Sigmoid colon (tissue), 7 donors: ENCODE measurements around the gene TSC2. TPM values are rescaled to one million over a fixed set of nuclear protein-coding genes. Genes with fewer than 3 reads are reported as not detected.
A peak's percentile ranks its signal among the peaks of the same experiment; 100 is the strongest.

Source experiments
- DNase-seq: peaks from one replicate; pipeline ENCODE4 v3.0.0-alpha.2; 2019
- H3K27ac ChIP-seq, 4 donors: fragments of 200-600 bp; sonication (generic); one replicate each; pipeline ENCODE4 v1.5.1; 2016 to 2019; ENCODE audit warnings: mild to moderate bottlenecking in 1 of 4
- H3K27me3 ChIP-seq, 3 donors: fragments of 200-600 bp; sonication (generic); one replicate each; pipeline ENCODE4 v1.5.1; 2019; ENCODE audit warnings: mild to moderate bottlenecking in 1 of 3
- H3K36me3 ChIP-seq, 4 donors: fragments of 200-600 bp; sonication (generic); one replicate each; pipeline ENCODE4 v1.5.1; 2016 to 2019
- H3K4me1 ChIP-seq, 4 donors: fragments of 200-600 bp; sonication (generic); one replicate each; pipeline ENCODE4 v1.5.1; 2017 to 2019
- H3K4me3 ChIP-seq, 4 donors: fragments of 200-600 bp; sonication (generic); one replicate each; pipeline ENCODE4 v1.5.1; 2017 to 2019; ENCODE audit warnings: mild to moderate bottlenecking in 2 of 4, moderate library complexity in 1 of 4
- H3K9me3 ChIP-seq, 4 donors: fragments of 200-600 bp in 3 of 4; sonication (generic) in 3 of 4; one replicate each; pipeline versions ENCODE4 v1.5.1 to v1.6.1; 2013 to 2019
- EP300 ChIP-seq, 4 donors: sonication (generic); formaldehyde crosslinking; IDR thresholded peaks; one replicate each; pipeline ENCODE4 v1.6.1; 2017; ENCODE audit warnings: antibody characterized with exemption in 4 of 4
- POLR2A ChIP-seq, 2 donors: fragments of 450-650 bp; IDR thresholded peaks; one replicate each; pipeline ENCODE4 v1.6.1; 2016; ENCODE audit warnings: antibody characterized with exemption in 2 of 2, mild to moderate bottlenecking in 2 of 2, moderate library complexity in 2 of 2
- POLR2AphosphoS5 ChIP-seq, 4 donors: sonication (generic); formaldehyde crosslinking; IDR thresholded peaks; one replicate each; pipeline ENCODE4 v1.6.1; 2017; ENCODE audit warnings: antibody characterized with exemption in 4 of 4
- WGBS, 2 donors: extraction: QIAGEN DNeasy Blood & Tissue Kit; methylation state at CpG; one replicate each; pipeline ENCODE4 v1.1.7; 2013; 5-methylcytosine and 5-hydroxymethylcytosine counted together
- intact Hi-C: fragments of 100-400 bp; cut with DNase I; formaldehyde crosslinking; loops from one replicate; pipeline ENCODE4 v1.15.1; 2023
- polyA plus RNA-seq, 3 donors: library from polyadenylated mRNA; stranded (reverse); fragments of 200-250 nt; gene quantifications; one replicate each; pipeline ENCODE4 v1.2.3, GENCODE V29; 2013
- total RNA-seq, 4 donors: library from RNA; depleted of rRNA; stranded (reverse); fragments of >200 nt; gene quantifications; one replicate each; pipeline ENCODE4 v1.1.0, GENCODE V29; 2016
- TF ChIP-seq, protein P1 (sequence below), 4 experiments: fragments of 450-650 bp in 3 of 4; fragments of 200-600 bp in 1 of 4; IDR thresholded peaks; one replicate each; pipeline ENCODE4 v1.5.1; 2016 to 2019; ENCODE audit warnings: antibody characterized with exemption in 4 of 4, mild to moderate bottlenecking in 3 of 4, moderate library complexity in 2 of 4
- donor health status: healthy with polysubstance abuse.
- donor health status: Bipolar disorder and iron deficiency.
- donor health status: healthy.

TSC2 gene
- total and polyA plus RNA-seq, 7 donors, result 16.9 to 80.9 (median 34.6) TPM

DNA sequence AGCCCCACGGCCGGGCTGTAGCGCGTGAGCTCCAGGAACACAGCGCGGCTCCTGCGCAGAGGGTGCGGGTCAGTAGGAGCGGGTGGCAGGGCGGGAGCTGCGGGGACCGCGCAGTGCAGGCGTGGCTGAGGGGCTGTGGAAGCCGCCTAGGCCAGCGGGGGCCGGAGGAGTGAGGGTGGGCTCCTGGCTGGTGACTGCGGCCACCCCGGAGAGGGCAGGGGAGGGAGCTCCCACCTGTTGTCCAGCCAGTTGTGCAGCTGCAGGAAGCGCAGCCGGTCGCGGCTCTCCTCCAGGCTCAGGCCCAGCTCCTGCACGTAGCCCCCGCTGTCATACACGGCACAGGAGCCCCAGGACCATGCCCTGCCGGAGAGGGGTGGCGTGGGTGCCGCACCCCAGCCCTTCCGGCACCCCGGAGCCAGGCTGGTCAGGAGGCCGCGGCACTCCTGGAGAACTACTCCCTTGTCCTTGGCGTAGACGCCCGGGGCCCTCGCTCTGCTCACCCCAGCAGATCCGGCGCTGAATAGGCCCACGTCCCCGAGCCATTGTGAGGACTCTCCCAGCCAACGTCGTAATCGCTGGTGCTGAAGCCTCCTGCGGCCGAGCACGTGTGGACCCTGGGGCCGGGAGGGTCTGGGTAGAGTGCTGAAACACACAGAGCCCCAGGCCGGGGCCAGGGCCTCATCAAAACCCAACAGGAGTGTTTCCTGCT lies 43.9 kb downstream of the TSC2 start:
- peak overlapping the region; percentile 69 to 84 (median 76) for H3K27ac ChIP-seq
- H3K4me3 ChIP-seq, result peak overlapping the region in 2 of 4 donors; percentile 3 to 6
- no peaks in the 10 kb centered on the region for H3K27me3 ChIP-seq
- H3K36me3 ChIP-seq, result peaks cover 63 to 98% (median 76%) of the 10 kb centered on the region in 4 donors
- peaks cover 0 to 25% (median 22%) of the 10 kb centered on the region in 4 donors for H3K4me1 ChIP-seq
- no peaks in the 10 kb centered on the region for H3K9me3 ChIP-seq
- no peak for DNase-seq
- no peak for TF ChIP-seq EP300 (IDR thresholded peaks at IDR 0.05)
- TF ChIP-seq POLR2AphosphoS5 (IDR thresholded peaks at IDR 0.05), result peak in 3 of 4 donors; percentile 19 to 35 (median 32)
- 15 to 70% methylated on average over 49 of the region's 49 CpGs for WGBS, 2 donors
- intact Hi-C loops, result no loop called here

- no peak for DNase-seq
- Histone ChIP-seq H3K4me3 (no peak overlapping the region), H3K9me3 (no peaks in the 10 kb centered on the region), H3K4me1 (peaks cover 0 to 25% (median 22%) of the 10 kb centered on the region in 4 donors), H3K27ac (peak overlapping the region; percentile 69 to 84 (median 76)), H3K27me3 (no peaks in the 10 kb centered on the region), H3K36me3 (peaks cover 68 to 98% (median 79%) of the 10 kb centered on the region in 4 donors)
- intact Hi-C loops, result no loop called here
- TF ChIP-seq EP300 (IDR thresholded peaks at IDR 0.05) (no peak), POLR2AphosphoS5 (IDR thresholded peaks at IDR 0.05) (no peak), POLR2A (IDR thresholded peaks at IDR 0.05) (no peak)
- TF ChIP-seq, protein P1, sequence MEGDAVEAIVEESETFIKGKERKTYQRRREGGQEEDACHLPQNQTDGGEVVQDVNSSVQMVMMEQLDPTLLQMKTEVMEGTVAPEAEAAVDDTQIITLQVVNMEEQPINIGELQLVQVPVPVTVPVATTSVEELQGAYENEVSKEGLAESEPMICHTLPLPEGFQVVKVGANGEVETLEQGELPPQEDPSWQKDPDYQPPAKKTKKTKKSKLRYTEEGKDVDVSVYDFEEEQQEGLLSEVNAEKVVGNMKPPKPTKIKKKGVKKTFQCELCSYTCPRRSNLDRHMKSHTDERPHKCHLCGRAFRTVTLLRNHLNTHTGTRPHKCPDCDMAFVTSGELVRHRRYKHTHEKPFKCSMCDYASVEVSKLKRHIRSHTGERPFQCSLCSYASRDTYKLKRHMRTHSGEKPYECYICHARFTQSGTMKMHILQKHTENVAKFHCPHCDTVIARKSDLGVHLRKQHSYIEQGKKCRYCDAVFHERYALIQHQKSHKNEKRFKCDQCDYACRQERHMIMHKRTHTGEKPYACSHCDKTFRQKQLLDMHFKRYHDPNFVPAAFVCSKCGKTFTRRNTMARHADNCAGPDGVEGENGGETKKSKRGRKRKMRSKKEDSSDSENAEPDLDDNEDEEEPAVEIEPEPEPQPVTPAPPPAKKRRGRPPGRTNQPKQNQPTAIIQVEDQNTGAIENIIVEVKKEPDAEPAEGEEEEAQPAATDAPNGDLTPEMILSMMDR (IDR thresholded peaks at IDR 0.05), result no peak
- 17 to 73% methylated on average over 16 of the region's 16 CpGs for WGBS, 2 donors
Measured at GRCh38 chr16:2092256-2092620, 44.5 kb downstream of the TSC2 start.

- TF ChIP-seq, protein P1 (IDR thresholded peaks at IDR 0.05), result no peak
- no peak for TF ChIP-seq POLR2AphosphoS5 (IDR thresholded peaks at IDR 0.05)
- TF ChIP-seq EP300 (IDR thresholded peaks at IDR 0.05), result no peak
- TF ChIP-seq POLR2A (IDR thresholded peaks at IDR 0.05), result no peak
- H3K36me3 ChIP-seq, result peaks cover 73 to 98% (median 84%) of the 10 kb centered on the region in 4 donors
- no peak for DNase-seq
- H3K4me1 ChIP-seq, result peaks cover 0 to 25% (median 22%) of the 10 kb centered on the region in 4 donors
- peak overlapping the region in 3 of 4 donors; percentile 73 to 84 (median 80) for H3K27ac ChIP-seq
- H3K27me3 ChIP-seq, result no peaks in the 10 kb centered on the region
- 54 to 92% methylated on average over 13 of the region's 13 CpGs for WGBS, 2 donors
- intact Hi-C loops, result no loop called here
- no peak overlapping the region for H3K4me3 ChIP-seq
- H3K9me3 ChIP-seq, result no peaks in the 10 kb centered on the region
Measured at GRCh38 chr16:2092866-2093265, 45.1 kb downstream of the TSC2 start.

DNA sequence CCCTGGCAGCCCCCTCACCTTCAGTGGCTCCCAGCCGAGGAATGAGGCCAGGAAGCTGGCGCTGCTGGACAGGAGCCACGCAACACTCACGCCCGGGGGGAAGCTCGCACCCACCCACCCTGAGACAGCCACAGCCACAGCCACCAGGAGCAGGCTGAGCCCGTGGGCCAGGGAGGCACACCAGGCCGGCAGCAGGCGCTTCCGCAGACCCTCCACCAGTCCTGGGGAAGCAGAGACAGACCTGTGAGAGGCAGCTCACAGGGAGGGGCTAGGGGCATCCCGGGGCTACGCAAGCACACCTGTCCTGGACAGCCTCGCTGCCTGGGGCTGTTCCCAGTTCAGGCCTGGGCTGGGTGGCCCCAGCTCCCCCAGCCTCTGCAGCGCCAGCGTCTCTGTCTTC lies 46.0 kb downstream of the TSC2 start:
- no peak for DNase-seq
- Histone ChIP-seq H3K4me1 (peaks cover 0 to 25% (median 22%) of the 10 kb centered on the region in 4 donors), H3K27ac (peak overlapping the region in 1 of 4 donors; percentile 84), H3K36me3 (peaks cover 74 to 89% (median 81%) of the 10 kb centered on the region in 4 donors), H3K4me3 (no peak overlapping the region), H3K9me3 (no peaks in the 10 kb centered on the region), H3K27me3 (no peaks in the 10 kb centered on the region)
- WGBS, 2 donors, result 82 to 89% methylated on average over 15 of the region's 15 CpGs
- intact Hi-C loops, result no loop called here
- no peak for TF ChIP-seq POLR2A (IDR thresholded peaks at IDR 0.05)
- TF ChIP-seq, protein P1 (IDR thresholded peaks at IDR 0.05), result no peak
- TF ChIP-seq EP300 (IDR thresholded peaks at IDR 0.05), result no peak
- no peak for TF ChIP-seq POLR2AphosphoS5 (IDR thresholded peaks at IDR 0.05)

DNA sequence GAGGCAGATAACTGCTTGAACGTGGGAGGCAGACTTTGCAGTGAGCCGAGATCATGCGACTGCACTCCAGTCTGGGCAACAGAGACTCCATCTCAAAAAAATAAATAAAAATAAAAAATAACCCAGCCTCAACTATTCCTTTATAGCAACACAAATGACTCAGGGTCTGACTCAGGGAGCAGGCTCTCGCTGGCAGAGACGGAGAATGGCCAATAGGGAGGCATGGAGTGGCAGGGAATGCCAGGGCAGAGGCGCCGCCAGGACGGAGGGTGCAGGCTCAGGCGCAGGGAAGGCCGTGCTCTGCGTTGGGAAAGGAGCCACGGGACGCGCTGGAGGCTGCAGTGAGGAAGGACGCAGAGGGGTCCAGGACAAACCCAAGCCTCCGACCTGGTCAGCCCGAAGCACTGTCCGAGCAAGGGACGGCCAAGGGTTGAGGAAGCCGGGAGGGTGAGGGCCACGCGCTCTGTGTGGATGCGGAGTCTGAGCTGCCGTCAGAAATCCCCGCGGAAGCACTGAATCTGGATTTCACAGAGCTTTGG lies 47.6 kb downstream of the TSC2 start:
- no peaks in the 10 kb centered on the region for H3K9me3 ChIP-seq
- 96 to 98% methylated on average over 26 of the region's 26 CpGs for WGBS, 2 donors
- TF ChIP-seq POLR2AphosphoS5 (IDR thresholded peaks at IDR 0.05) (no peak), POLR2A (IDR thresholded peaks at IDR 0.05) (no peak)
- peaks cover 67 to 88% (median 79%) of the 10 kb centered on the region in 4 donors for H3K36me3 ChIP-seq
- H3K27ac ChIP-seq, result peak overlapping the region in 1 of 4 donors; percentile 10
- H3K27me3 ChIP-seq, result no peaks in the 10 kb centered on the region
- peaks cover 0 to 25% (median 22%) of the 10 kb centered on the region in 4 donors for H3K4me1 ChIP-seq
- no peak overlapping the region for H3K4me3 ChIP-seq
- no peak for DNase-seq
- intact Hi-C loops, result no loop called here
